Loucy (cell line): ENCODE measurements around the gene TEX2.

Source experiments
- H2AFZ ChIP-seq: fragments of 200-600 bp; sonication (generic); 2 replicates; pipeline ENCODE4 v1.6.0; 2016; ENCODE audit warnings: antibody characterized with exemption, mild to moderate bottlenecking, low read length, moderate library complexity
- H3F3A ChIP-seq: fragments of 200-600 bp; 2 replicates; pipeline ENCODE4 v1.6.0; 2016; ENCODE audit warnings: antibody characterized with exemption, low read depth, mild to moderate bottlenecking
- H3K27me3 ChIP-seq: fragments of 200-600 bp; sonication (generic); 2 replicates; pipeline ENCODE4 v1.6.1; 2014; ENCODE audit warnings: low read length, mild to moderate bottlenecking; ENCODE audit not compliant: insufficient read depth, poor library complexity, severe bottlenecking
- H3K36me3 ChIP-seq: fragments of 200-600 bp; sonication (generic); 2 replicates; pipeline ENCODE4 v1.6.1; 2016; ENCODE audit warnings: low read length; ENCODE audit not compliant: insufficient read depth
- H3K4me1 ChIP-seq: fragments of 200-600 bp; sonication (generic); 2 replicates; pipeline ENCODE4 v1.5.1; 2014; ENCODE audit warnings: low read length, mild to moderate bottlenecking; ENCODE audit not compliant: insufficient read depth, poor library complexity, severe bottlenecking
- H3K4me2 ChIP-seq: fragments of 200-600 bp; sonication (generic); 2 replicates; pipeline ENCODE4 v1.6.0; 2014; ENCODE audit warnings: antibody characterized with exemption, low read length, low read depth, mild to moderate bottlenecking; ENCODE audit not compliant: poor library complexity, severe bottlenecking
- H3K4me3 ChIP-seq: fragments of 200-600 bp; sonication (generic); 2 replicates; pipeline ENCODE4 v1.5.1; 2014; ENCODE audit warnings: low read length, mild to moderate bottlenecking, mixed read lengths; ENCODE audit not compliant: poor library complexity, severe bottlenecking
- H3K79me2 ChIP-seq: fragments of 200-600 bp; sonication (generic); 2 replicates; pipeline ENCODE4 v1.6.1; 2014; ENCODE audit warnings: low read length; ENCODE audit not compliant: insufficient read depth
- H3K9ac ChIP-seq: fragments of 200-600 bp; sonication (generic); 2 replicates; pipeline ENCODE4 v1.6.0; 2014; ENCODE audit warnings: mild to moderate bottlenecking, low read depth, low read length, moderate library complexity; ENCODE audit not compliant: poor library complexity, severe bottlenecking
- H3K9me2 ChIP-seq: fragments of 200-600 bp; sonication (generic); replicated peaks from 2 replicates; pipeline ENCODE4 v1.6.1; 2016; ENCODE audit warnings: low read depth, low read length, mixed read lengths
- H3K9me3 ChIP-seq: fragments of 200-600 bp; sonication (generic); 2 replicates; pipeline ENCODE4 v1.6.1; 2014; ENCODE audit warnings: mild to moderate bottlenecking, antibody characterized with exemption, low read length, low read depth; ENCODE audit not compliant: insufficient read depth
- H4K20me1 ChIP-seq: fragments of 200-600 bp; sonication (generic); 2 replicates; pipeline ENCODE4 v1.6.0; 2014; ENCODE audit warnings: antibody characterized with exemption, low read length, mild to moderate bottlenecking; ENCODE audit not compliant: insufficient read depth, poor library complexity, severe bottlenecking
- CTCF ChIP-seq: fragments of 200-600 bp; sonication (generic); conservative IDR thresholded peaks from 2 replicates; pipeline ENCODE4 v1.5.1; 2014; ENCODE audit warnings: mild to moderate bottlenecking, antibody characterized with exemption, low read length
- EZH2phosphoT487 ChIP-seq: fragments of 200-600 bp; IDR thresholded peaks from 2 replicates; pipeline ENCODE4 v1.6.1; 2018; ENCODE audit warnings: antibody characterized with exemption, mild to moderate bottlenecking, moderate library complexity, borderline replicate concordance

Gene TEX2

GRCh38 chr17:64173646-64174045, 89.4 kb downstream of the TEX2 start:
- Histone ChIP-seq H3K27me3 (no peaks in the 10 kb centered on the region), H3K9me3 (no peaks in the 10 kb centered on the region), H2AFZ (no peak overlapping the region), H4K20me1 (no peaks in the 10 kb centered on the region), H3K9ac (no peak overlapping the region), H3K79me2 (no peaks in the 10 kb centered on the region), H3K4me3 (no peak overlapping the region), H3K9me2 (no peaks in the 10 kb centered on the region), H3K4me2 (no peak overlapping the region), H3F3A (no peaks in the 10 kb centered on the region), H3K4me1 (no peaks in the 10 kb centered on the region), H3K36me3 (peaks cover 16% of the 10 kb centered on the region; the same call in 1 of the 2 replicates)
- no peak for TF ChIP-seq EZH2phosphoT487
- no peak for TF ChIP-seq CTCF

GRCh38 chr17:64172510-64172909, 90.5 kb downstream of the TEX2 start:
- Histone ChIP-seq H3K9ac (no peak overlapping the region), H3K36me3 (peaks cover 16% of the 10 kb centered on the region; the same call in 1 of the 2 replicates), H3K27me3 (no peaks in the 10 kb centered on the region), H3F3A (no peaks in the 10 kb centered on the region), H3K79me2 (no peaks in the 10 kb centered on the region), H4K20me1 (no peaks in the 10 kb centered on the region), H3K9me2 (no peaks in the 10 kb centered on the region), H2AFZ (no peak overlapping the region), H3K9me3 (no peaks in the 10 kb centered on the region), H3K4me2 (no peak overlapping the region), H3K4me3 (no peak overlapping the region), H3K4me1 (no peaks in the 10 kb centered on the region)
- no peak for TF ChIP-seq EZH2phosphoT487
- no peak for TF ChIP-seq CTCF

GRCh38 chr17:64171041-64171440, 92.0 kb downstream of the TEX2 start:
- H3K4me3 ChIP-seq = no peak overlapping the region
- H3K9me2 ChIP-seq = no peaks in the 10 kb centered on the region
- H3K4me2 ChIP-seq = no peak overlapping the region
- H3F3A ChIP-seq = no peaks in the 10 kb centered on the region
- H3K27me3 ChIP-seq = no peaks in the 10 kb centered on the region
- no peaks in the 10 kb centered on the region for H3K4me1 ChIP-seq
- H3K9ac ChIP-seq = no peak overlapping the region
- H3K79me2 ChIP-seq = no peaks in the 10 kb centered on the region
- H3K9me3 ChIP-seq = no peaks in the 10 kb centered on the region
- TF ChIP-seq CTCF (no peak), EZH2phosphoT487 (no peak)
- no peaks in the 10 kb centered on the region for H4K20me1 ChIP-seq
- no peak overlapping the region for H2AFZ ChIP-seq
- peaks cover 7% of the 10 kb centered on the region; the same call in 1 of the 2 replicates for H3K36me3 ChIP-seq
